NCI-H526 treated with DMSO at 0.1 percent for 48 hours (cell line): ENCODE measurements around the gene MTERF1.
"Not testable (repeated sequence)": the region's sequence is repeated elsewhere in the genome, so short reads cannot be mapped to it uniquely, and the experiment has no call there.

Experiments
- DNase-seq: peaks from one replicate; lab custom pipeline; 2025; lab: John Stamatoyannopoulos, UW

Gene MTERF1, protein sequence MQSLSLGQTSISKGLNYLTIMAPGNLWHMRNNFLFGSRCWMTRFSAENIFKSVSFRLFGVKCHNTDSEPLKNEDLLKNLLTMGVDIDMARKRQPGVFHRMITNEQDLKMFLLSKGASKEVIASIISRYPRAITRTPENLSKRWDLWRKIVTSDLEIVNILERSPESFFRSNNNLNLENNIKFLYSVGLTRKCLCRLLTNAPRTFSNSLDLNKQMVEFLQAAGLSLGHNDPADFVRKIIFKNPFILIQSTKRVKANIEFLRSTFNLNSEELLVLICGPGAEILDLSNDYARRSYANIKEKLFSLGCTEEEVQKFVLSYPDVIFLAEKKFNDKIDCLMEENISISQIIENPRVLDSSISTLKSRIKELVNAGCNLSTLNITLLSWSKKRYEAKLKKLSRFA

DNA sequence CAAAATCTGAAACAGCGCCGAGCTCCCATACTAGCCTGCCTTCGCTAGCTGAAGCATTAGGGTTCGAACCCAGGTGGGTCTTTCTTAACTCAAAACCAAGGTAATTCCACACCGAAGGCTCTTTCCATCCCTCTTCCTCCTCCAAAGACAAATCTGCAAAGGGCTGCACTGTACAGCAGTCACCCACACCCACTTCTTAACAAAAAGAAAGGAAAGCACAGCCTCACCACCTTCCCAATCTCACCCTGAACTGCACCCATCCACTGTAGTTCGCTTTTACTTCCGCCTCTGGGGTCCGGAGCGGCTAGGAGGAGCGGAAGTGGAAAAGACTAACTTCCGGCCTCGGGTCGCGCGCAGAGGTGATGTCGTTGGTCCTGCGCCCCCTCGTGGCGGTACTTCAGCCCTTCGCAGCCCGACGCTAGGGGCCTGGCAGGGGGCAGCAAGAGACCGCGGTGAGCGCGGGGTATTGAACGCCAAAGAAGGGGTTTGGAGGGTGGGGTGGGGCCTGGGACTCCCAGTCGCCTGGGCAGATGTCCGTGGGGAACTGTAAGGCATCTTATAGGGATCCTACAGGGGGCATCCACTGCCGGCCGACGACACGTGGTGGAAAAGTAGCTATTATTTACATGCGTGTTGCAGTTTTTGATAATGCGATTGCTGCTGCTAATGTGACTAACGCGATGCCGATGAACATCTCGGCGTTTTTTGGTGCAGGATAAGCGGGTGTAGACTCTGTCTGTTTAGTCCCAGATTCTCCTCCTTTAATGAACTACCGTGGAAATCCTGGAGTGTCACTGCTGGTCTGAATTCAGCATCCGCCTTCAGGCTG is at the start of gene MTERF1:
Gene MTERF1, minus strand, starts transcription at position 290 of the 829 bp plus-strand sequence. CDS start 619 bp downstream, outside the sequence.
- DNase-seq, result peak; percentile 95

DNA sequence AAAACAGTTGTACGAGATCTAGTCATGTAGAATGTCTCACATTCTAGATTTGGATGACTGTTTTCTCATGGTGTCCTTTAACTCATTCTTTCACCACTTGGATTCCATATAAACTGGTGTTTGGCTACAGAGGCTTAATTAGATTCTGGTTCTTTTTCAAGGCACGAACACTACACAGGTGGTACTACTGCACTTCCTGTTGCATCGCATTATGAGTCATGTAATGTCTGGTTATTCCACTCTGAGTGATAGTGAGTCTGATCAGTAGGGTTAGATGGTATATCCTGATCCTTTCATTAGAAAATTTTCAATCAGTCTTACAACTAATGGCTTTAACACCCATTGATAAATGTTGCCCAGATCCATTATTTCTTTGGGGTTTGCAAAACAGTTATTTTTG is 49.0 kb upstream of the MTERF1 start:
- DNase-seq, result no peak

DNA sequence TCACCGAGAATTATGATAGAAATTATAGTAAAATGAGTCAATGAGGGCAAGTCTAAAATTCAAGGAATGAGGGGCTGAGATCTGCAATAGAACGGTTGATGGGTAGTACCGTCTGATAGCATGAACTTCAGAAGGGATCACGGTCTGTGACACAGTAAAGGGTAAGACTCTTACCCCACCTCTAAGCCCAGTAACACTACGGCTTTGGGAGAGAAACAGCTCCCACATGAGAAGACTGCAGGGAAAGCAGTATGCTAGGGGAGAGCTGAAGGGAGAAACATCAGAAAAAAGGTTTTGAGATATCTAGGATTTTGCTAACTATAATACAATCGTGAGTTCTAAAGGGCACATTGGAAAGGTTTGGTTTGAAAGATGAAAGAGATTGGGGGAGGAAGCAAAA is 47.4 kb upstream of the MTERF1 start:
- no peak for DNase-seq

DNA sequence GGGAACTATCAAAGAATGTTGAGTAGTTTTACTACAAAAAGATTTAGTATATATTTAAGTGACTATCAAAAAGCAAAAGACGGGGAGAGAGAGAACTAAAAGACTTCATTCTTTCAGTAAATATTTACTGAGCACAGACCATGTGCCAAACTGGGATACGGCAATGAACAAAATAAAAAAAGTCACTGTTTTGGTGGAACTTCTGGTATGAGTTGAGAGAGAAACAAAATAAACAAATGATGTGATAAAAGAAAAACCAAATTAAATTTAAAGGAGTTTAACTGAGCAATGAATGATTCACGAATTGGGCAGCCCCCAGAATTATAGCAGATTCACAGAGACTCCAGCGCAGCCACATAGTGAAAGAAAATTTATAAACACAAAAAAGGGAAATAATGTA is 42.4 kb upstream of the MTERF1 start:
- DNase-seq, result no peak

DNA sequence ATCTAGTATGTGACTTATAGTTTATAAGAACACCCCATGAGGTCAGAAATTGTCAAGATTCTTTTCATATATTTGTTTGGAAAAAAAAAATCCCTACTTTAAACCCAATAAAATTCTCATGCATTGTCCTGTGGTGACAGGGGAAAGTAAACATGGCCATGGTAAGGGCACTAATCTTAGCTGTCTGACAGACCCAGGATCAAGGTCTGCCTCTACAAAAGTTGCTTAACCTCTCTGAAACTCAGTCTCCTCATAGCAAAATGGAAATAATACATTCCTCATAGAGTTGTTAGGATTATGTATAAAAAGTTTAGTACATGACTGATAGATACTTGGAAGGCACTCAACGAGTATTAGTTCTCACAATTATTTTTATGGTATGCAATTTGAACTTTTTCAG is 37.9 kb upstream of the MTERF1 start:
- DNase-seq, result no peak

DNA sequence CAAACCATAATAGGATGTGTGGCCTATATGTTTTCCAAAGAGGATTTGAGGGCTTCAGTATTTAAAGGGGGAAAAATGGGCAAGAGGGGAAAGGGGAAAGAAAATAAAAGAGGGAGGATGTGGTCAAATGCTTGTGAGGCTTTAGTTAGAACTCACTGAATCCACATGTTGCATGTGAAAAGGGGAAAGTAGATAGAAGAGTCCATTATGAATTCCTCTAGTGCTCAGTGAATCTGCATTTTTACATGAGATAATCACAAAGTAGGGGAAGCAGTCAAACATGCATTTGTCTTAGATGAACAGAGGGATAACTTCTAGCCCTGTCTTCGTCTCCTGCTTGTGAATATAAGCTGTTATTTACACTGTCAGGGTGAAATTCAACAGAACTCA is 35.5 kb upstream of the MTERF1 start:
- no peak for DNase-seq

DNA sequence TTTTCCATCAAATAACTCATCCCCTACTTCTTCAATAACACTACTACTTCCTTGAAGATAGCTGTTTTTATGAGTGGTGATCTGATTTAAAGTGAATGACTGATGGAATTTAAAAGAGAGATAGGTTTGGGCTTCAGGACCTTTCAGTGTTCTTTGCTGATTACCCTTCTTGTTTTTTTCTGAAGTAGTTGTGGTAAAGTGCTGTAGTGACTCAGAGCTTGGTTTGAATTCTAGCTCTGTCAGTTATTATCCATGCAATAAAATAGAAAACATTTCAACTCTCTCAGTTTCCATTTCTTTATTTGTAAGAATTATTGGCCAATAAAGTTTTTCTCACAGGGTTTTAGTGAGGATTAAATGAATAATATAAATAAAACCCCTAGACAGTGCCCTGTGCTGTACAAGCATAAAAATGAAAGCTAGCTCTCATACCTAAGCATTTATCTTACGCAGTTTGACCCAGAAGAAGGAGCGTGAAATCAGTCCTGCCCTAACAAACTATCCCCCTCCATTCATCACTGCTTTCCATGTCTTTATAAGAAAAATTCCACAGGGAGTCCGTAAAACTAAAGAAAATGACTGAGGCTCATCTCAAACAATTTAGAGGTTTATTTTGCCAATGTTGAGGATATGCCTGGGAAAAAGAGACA is 35.0 kb upstream of the MTERF1 start:
- DNase-seq, result no peak

DNA sequence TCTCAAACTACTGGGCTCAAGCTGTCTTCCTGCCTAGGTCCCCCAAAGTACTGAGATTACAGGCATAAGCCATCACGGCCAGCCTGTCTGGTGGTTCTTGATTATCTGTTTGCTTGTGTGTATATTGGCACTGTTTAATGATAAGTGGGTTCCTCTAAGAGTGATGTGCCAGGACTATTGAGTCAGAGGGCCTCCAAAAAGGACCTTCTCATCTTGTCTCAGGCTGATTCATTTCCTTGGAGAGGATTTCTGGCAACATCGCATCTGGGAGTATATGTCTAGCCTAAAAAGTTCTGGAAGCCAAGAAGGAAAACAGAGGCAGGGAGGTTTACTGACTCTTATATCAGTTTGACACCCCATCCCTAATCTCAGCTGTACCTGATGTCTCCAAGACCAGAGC is 33.1 kb upstream of the MTERF1 start:
- no peak for DNase-seq

DNA sequence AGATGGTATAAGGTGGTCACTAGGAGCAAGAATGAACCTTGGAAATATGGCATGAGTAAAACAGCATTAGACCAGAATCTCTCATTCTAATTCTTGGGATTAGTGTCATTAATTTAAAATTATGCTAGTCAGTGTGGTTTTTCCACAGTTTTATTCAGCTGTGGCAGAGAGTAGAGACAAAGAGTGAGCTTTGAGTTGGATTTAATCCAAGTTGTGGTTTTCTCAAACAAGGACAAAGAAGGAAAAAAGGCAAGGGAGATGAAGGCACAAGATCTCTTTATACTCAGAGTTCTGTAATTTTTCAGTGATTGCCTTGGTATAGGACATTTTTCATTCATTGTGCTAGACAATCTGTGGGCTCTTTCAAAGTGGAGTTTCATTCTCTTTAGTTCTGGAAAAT is 32.0 kb upstream of the MTERF1 start:
- no peak for DNase-seq

DNA sequence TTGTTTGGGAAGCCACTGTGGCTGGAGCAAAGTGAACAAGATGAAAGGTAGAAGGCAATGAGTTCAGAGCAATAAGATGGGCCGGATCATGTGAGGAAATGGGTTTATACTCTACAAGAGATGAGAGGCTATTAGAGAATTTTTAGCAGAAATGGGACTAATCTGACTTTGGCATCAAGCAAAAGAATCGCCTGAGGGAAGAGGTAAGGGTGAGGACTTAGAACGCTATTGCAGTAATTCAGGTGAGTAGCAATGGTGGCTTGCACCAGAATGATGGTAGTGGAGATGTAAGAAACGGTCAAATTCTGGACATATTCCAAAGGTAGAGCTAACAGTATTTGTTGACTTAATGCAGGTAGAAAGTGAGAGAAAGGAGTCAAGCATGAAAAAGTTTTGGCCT is 30.6 kb upstream of the MTERF1 start:
- no peak for DNase-seq

DNA sequence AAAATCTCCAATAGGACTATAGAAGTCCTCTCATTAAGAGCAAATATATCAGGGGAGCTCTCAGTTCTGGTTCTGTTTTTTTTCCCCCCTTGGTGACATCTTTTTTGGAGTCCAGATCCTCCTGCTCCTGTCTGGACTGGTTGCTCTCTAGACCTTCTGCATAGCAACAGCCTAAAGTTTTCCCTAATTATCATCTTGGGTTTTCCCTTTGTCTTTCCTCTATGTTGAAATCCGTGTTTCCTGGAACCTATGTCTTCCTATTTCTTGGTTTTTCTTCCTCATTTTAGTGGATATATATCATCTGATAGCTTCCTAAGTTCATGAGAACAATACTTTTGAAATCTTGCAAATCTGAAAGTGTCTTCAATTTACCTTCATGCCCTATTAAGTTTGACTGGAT is 29.7 kb upstream of the MTERF1 start:
- DNase-seq, result no peak

DNA sequence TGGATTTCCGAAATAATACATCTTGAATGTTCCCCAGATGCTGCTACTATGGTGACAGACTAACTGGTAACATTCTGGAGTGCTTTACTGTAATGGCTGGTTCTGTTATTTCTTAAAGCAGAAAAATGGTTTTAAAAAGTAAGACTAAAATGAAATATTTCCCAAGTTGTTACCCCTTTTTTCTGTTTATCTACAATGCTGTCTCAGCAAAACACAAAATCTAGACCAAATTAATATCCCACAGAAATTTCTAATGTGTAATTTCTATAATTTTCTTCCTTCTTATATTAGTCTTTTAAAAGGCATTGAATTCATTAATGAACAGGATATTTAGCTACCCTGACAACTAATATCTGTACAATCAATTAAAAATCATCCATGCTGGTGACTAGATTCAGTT is 19.1 kb upstream of the MTERF1 start:
- DNase-seq, result no peak

DNA sequence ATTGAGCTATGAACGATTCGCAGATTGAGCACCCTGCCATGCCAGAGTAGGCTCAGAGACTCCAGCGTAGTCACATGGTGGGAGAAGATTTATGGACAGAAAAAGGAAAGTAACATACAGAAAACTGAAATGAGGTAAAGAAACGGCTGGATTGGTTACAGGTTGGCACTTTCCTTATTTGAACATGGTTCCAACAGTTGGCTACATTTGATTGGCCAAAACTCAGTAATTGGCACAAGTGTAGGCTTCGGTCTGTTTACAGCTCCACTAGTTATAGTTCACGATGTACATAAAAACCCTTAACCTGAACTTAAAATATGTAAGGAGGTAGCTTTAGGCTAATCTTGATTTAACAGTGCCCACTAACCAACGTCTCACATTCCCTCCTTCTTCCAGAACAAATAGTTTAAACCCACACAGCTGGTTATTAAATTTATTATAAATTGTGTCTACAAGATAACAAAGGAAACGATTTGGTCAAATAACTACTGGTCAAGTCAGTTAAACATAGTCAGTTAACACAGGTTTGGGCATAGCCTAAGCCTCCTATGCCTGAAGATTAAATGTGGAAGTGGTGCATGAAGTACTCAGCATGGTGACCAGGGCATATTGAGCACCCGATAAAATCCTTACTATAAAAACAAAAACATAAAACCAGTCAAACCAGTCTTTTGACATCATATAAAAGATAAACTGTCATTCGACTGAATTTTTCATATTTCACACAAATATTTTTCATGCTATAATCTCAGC is 17.9 kb upstream of the MTERF1 start:
- DNase-seq, result no peak

DNA sequence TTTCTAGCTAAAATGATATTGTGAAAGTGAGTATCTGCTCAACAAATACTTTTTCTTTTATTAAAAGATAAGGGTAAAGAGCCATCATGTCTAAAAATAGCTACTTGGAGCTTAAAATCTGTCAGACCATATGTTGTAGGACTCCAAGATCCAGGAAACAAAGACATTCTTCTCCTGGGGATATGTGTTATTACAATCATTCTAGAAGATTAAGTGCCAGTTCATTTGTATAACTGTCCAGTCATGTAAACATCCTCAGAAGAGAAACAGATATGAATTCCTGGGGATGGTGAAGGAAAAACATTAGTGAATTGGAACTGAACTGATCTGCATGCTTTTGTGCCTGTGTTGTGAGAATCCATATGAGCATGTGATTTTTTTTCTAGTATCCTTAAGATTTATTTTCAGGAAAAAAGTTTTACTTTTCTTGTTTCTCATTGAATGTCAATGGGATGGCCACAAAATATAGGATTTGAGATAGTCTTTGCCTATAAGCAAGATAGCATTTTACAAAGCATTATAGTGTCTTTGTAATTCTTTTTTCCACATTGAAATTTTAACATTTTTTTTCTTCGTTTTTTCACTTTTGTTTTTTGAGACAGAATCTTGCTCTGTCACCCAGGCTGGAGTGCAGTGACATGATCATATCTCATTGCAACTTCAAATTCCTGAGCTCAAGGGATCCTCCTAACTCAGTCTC is 14.4 kb upstream of the MTERF1 start:
- no peak for DNase-seq

DNA sequence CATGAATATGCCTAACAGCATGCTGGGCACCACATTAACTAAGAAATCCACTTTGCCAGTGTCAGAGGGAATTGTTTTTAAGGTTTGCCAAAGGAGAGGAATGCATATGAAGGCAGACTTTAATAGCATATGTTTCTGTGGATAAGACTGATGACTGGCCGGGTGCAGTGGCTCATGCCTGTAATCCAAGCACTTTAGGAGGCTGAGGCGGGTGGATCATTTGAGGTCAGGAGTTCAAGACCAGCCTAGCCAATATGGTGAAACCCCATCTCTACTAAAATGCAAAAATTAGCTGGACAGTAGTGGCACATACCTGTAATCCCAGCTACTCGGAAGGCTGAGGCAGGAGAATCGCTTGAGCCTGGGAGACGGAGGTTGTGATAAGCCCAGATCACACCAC is 13.2 kb upstream of the MTERF1 start:
- DNase-seq, result not testable (repeated sequence)

DNA sequence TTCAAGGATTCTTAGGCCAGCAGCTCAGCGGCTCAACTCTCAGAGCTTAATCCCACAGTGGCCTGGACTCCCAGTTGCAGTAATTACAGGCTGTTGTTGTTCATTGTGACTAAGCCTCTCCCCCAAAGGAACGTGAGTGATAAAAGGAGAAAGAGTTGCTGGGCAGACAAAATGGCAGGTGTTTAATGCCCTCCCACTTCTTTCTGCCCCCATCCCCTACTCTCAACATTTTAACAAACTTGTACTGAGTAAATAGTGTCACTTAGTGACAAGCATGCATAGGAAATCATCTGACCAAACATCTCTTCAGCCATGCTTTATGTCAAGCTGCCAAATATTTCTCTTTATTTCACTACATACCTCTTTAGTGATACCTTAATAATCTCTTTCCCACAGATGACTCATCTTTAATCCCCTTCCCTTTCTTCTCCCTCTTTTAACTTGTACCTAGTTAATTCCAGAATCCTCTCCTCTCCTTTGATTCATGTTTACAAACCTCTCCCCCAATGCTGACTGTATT is 12.4 kb upstream of the MTERF1 start:
- DNase-seq, result no peak

DNA sequence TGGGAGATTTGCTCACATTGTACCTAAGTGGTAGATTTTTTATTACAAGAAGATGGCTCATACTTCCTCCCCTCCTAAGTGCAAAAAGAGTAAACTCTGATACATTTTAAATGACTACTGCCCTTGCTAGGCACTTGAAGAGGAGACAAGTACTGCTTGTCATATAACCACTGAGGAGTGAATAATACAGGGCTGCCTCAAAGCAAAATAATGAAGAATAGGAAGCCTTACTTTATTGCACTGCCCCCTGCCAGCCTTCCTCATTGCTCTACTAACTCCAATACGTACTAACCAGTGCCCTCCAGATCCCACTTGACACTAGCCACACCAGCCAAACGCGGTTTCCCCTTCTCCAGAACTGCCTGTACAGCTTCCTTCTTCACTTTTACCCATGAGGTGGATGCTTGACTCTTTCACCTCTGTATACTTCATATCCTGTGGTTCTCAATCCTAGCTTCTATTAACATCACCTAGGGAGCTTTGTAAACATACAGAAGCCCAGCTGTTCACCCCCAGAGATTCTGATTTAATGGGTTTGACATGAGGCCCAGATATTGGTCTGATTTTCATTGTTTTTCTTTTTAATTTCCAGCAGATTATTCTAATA is 11.7 kb upstream of the MTERF1 start:
- DNase-seq, result no peak

DNA sequence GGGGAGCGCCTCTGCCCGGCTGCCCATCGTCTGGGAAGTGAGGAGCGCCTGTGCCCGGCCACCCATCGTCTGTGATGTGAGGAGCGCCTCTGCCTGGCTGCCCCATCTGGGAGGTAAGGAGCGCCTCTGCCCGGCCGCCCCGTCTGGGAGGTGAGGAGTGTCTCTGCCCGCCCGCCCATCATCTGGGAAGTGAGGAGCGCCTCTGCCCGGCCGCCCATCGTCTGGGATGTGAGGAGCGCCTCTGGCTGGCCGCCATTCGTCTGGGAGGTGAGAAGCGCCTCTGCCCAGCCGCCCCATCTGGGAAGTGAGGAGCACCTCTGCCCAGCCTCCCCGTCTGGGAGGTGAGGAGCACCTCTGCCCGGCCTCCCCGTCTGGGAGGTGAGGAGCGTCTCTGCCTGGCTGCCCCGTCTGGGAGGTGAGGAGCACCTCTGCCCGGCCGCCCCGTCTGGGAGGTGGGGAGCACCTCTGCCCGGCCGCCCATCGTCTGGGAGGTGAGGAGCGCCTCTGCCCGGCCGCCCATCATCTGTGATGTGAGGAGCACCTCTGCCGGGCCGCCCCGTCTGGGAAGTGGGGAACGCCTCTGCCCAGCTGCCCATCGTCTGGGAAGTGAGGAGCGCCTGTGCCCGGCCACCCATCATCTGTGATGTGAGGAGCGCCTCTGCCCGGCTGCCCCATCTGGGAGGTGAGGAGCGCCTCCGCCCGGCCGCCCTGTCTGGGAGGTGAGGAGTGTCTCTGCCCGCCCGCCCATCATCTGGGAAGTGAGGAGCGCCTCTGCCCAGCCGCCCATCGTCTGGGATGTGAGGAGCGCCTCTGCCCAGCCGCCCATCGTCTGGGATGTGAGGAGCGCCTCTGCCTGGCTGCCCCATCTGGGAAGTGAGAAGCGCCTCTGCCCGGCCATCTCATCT is 8.0 kb upstream of the MTERF1 start:
- not testable (repeated sequence) for DNase-seq

DNA sequence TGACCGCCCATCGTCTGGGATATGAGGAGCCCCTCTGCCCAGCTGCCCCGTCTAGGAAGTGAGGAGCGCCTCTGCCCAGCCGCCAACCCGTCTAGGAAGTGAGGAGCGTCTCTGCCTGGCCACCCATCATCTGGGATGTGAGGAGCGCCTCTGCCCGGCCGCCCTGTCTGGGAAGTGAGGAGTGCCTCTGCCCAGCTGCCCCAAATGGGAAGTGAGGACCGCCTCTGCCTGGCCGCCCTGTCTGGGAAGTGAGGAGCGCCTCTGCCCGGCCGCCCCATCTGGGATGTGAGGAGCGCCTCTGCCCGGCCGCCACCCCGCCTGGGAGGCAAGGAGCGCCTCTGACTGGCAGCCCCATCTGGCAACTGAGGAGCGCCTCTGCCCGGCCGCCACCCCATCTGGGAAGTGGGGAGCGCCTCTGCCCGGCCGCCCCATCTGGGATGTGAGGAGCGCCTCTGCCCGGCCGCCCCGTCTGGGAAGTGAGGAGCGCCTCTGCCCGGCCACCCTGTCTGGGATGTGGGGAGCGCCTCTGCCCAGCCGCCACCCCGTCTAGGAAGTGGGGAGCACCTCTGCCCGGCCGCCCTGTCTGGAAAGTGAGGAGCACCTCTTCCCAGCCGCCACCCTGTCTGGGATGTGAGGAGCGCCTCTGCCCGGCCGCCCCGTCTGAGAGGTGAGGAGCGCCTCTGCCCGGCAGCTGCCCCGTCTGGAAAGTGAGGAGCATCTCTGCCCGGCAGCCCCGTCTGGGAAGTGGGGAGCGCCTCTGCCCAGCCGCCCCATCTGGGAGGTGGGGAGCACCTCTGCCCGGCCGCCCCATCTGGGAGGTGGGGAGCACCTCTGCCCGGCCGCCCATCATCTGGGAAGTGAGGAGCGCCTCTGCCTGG is 7.1 kb upstream of the MTERF1 start:
- not testable (repeated sequence) for DNase-seq
